DND-41 (cell line): ENCODE results near the gene LRRC25.
"Not testable (repeated sequence)": the region's sequence is repeated elsewhere in the genome, so short reads cannot be mapped to it uniquely, and the experiment has no call there.

Experiments used
- ATAC-seq: fragments of 200-7000 bp; cut with Tn5 transposase; 3 replicates; pipeline ENCODE4 v1.9.1; 2021; ENCODE audit warnings: low read depth; ENCODE audit not compliant: insufficient read depth
- DNase-seq: peaks from one replicate; pipeline ENCODE4 v3.0.0-alpha.2; 2020
- H2AFZ ChIP-seq: 2 replicates; pipeline ENCODE4 v1.6.0; 2012; ENCODE audit warnings: low read depth, low read length
- H3K27ac ChIP-seq: 2 replicates; pipeline ENCODE4 v1.5.1; 2012; ENCODE audit warnings: low read length, inconsistent platforms
- H3K27me3 ChIP-seq: fragments of 200-600 bp; sonication (generic); 2 replicates; pipeline ENCODE4 v1.6.0; 2012; ENCODE audit warnings: low read length, mild to moderate bottlenecking, inconsistent platforms; ENCODE audit not compliant: insufficient read depth, poor library complexity
- H3K36me3 ChIP-seq: 2 replicates; pipeline ENCODE4 v1.5.1; 2012; ENCODE audit warnings: low read length, inconsistent platforms; ENCODE audit not compliant: insufficient read depth
- H3K4me1 ChIP-seq: 2 replicates; pipeline ENCODE4 v1.5.1; 2012; ENCODE audit warnings: mild to moderate bottlenecking, low read length; ENCODE audit not compliant: insufficient read depth
- H3K4me2 ChIP-seq: 2 replicates; pipeline ENCODE4 v1.6.0; 2012; ENCODE audit warnings: mild to moderate bottlenecking, moderate library complexity, low read length, inconsistent platforms; ENCODE audit not compliant: insufficient read depth
- H3K4me3 ChIP-seq, 2 experiments: fragments of 200-600 bp in 1 of 2; shearing (Covaris generic) in 1 of 2; 2 replicates each; pipeline ENCODE4 v1.5.1; 2012 to 2016; ENCODE audit warnings: inconsistent platforms in 2 of 2, low read length in 2 of 2, mild to moderate bottlenecking in 2 of 2, low read depth in 1 of 2, moderate library complexity in 1 of 2
- H3K79me2 ChIP-seq: 2 replicates; pipeline ENCODE4 v1.6.0; 2012; ENCODE audit warnings: low read length, inconsistent platforms; ENCODE audit not compliant: insufficient read depth
- H3K9ac ChIP-seq: 2 replicates; pipeline ENCODE4 v1.6.0; 2012; ENCODE audit warnings: low read depth, mild to moderate bottlenecking, inconsistent platforms, low read length, moderate library complexity
- H3K9me3 ChIP-seq: 2 replicates; pipeline ENCODE4 v1.5.1; 2012; ENCODE audit warnings: low read length, moderate library complexity, mild to moderate bottlenecking, inconsistent platforms; ENCODE audit not compliant: insufficient read depth, severe bottlenecking
- H4K20me1 ChIP-seq: 2 replicates; pipeline ENCODE4 v1.6.0; 2012; ENCODE audit warnings: low read length; ENCODE audit not compliant: insufficient read depth
- CTCF ChIP-seq: IDR thresholded peaks from 2 replicates; pipeline ENCODE4 v1.5.1; 2012; ENCODE audit warnings: borderline replicate concordance, low read length, moderate library complexity, mild to moderate bottlenecking; ENCODE audit not compliant: poor library complexity, severe bottlenecking; ENCODE audit errors: extremely low read depth
- EZH2 ChIP-seq: IDR thresholded peaks from 3 replicates; pipeline ENCODE4 v1.6.1; 2012; ENCODE audit warnings: borderline replicate concordance, low read depth, mild to moderate bottlenecking, moderate library complexity, low read length, inconsistent platforms; ENCODE audit not compliant: severe bottlenecking

The LRRC25 gene

GRCh38 chr19:18385359-18385674, 12.1 kb downstream of the LRRC25 start:
- no peak for ATAC-seq
- H2AFZ ChIP-seq = no peak overlapping the region

DNA sequence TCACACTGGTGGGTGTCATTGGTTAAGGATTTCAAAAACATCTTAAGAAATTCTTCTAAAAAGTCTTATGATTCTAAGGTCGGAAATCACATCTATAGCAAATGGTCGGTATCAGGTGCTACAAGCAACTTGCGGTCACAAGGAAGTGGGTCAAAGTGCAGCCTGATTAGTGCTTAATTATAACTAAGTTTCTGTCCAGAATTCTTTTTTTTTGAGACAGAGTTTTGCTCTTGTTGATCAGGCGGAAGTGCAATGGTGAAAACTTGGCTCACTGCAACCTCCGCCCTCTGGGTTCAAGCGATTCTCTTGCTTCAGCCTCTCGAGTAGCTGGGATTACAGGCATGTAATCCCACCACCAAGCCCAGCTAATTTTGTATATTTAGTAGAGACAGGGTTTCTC, 12.6 kb downstream of the LRRC25 start:
- Histone ChIP-seq H3K9me3 (no peaks in the 10 kb centered on the region), H4K20me1 (0 out of 2 replicates have a peak, but pooled peaks cover 2% of the 10 kb centered on the region), H3K27ac (no peak overlapping the region), H3K4me3 (no peak overlapping the region), H3K79me2 (no peaks in the 10 kb centered on the region), H3K4me1 (peaks cover 15% of the 10 kb centered on the region), H2AFZ (no peak overlapping the region), H3K9ac (no peak overlapping the region), H3K27me3 (peaks cover 14% of the 10 kb centered on the region), H3K4me2 (no peak overlapping the region), H3K36me3 (no peaks in the 10 kb centered on the region)
- DNase-seq (no peak), ATAC-seq (no peak)
- TF ChIP-seq CTCF (no peak), EZH2 (no peak)

More at GRCh38 chr19:18385359-18385674, 12.1 kb downstream of the LRRC25 start:
- no peak overlapping the region for H3K27ac ChIP-seq
- no peak for TF ChIP-seq CTCF
- TF ChIP-seq EZH2 = no peak
- H3K4me1 ChIP-seq = peaks cover 15% of the 10 kb centered on the region
- no peak overlapping the region for H3K4me2 ChIP-seq
- DNase-seq = no peak
- H3K36me3 ChIP-seq = no peaks in the 10 kb centered on the region
- H4K20me1 ChIP-seq = 0 out of 2 replicates have a peak, but pooled peaks cover 2% of the 10 kb centered on the region
- H3K4me3 ChIP-seq = no peak overlapping the region
- peaks cover 14% of the 10 kb centered on the region for H3K27me3 ChIP-seq
- no peaks in the 10 kb centered on the region for H3K79me2 ChIP-seq
- no peak overlapping the region for H3K9ac ChIP-seq
- H3K9me3 ChIP-seq = no peaks in the 10 kb centered on the region

GRCh38 chr19:18383622-18384021, 13.8 kb downstream of the LRRC25 start:
- H3K9ac ChIP-seq, H4K20me1 ChIP-seq, H3K9me3 ChIP-seq, H2AFZ ChIP-seq, H3K79me2 ChIP-seq, ATAC-seq, H3K4me3 ChIP-seq, H3K27ac ChIP-seq, H3K4me2 ChIP-seq, H3K4me1 ChIP-seq, H3K36me3 ChIP-seq, DNase-seq: not testable (repeated sequence)
- peaks cover 11% of the 10 kb centered on the region for H3K27me3 ChIP-seq

- no peaks in the 10 kb centered on the region for H3K9me3 ChIP-seq
Observed at GRCh38 chr19:18380843-18381242, 16.6 kb downstream of the LRRC25 start.

More at GRCh38 chr19:18380843-18381242, 16.6 kb downstream of the LRRC25 start:
- Histone ChIP-seq H3K9ac (no peak overlapping the region), H3K27me3 (peaks cover 2% of the 10 kb centered on the region), H3K4me2 (no peak overlapping the region), H3K79me2 (no peaks in the 10 kb centered on the region), H3K27ac (no peak overlapping the region), H4K20me1 (0 out of 2 replicates have a peak, but pooled peaks cover 2% of the 10 kb centered on the region), H3K36me3 (no peaks in the 10 kb centered on the region), H3K4me1 (no peaks in the 10 kb centered on the region), H3K4me3 (no peak overlapping the region), H2AFZ (no peak overlapping the region)
- ATAC-seq = no peak
- no peak for DNase-seq
- TF ChIP-seq CTCF (no peak), EZH2 (no peak)
